HG03460 (cell line): ENCODE measurements around the gene POU2F3.

Source experiments
- ATAC-seq: cut with Tn5 transposase; IDR thresholded peaks from one replicate; pipeline ENCODE4 v1.9.1; 2021; ENCODE audit not compliant: unreplicated experiment

The POU2F3 gene

GRCh38 chr11:120226242-120226641 lies 13.7 kb upstream of the POU2F3 start:
- ATAC-seq: no peak

GRCh38 chr11:120226714-120227113 lies 13.2 kb upstream of the POU2F3 start:
- ATAC-seq: no peak

- ATAC-seq: no peak
Measured at GRCh38 chr11:120227228-120227852, 12.6 kb upstream of the POU2F3 start.

- ATAC-seq: no peak
Measured at GRCh38 chr11:120228794-120229384, 11.1 kb upstream of the POU2F3 start.

- no peak for ATAC-seq
Measured at GRCh38 chr11:120229451-120230424, 10.2 kb upstream of the POU2F3 start.

- no peak for ATAC-seq
Measured at GRCh38 chr11:120230433-120231071, 9.4 kb upstream of the POU2F3 start.

GRCh38 chr11:120231963-120232362 lies 8.0 kb upstream of the POU2F3 start:
- no peak for ATAC-seq

- no peak for ATAC-seq
Measured at GRCh38 chr11:120233207-120233803, 6.6 kb upstream of the POU2F3 start.

- ATAC-seq: no peak
Measured at GRCh38 chr11:120235024-120235628, 4.8 kb upstream of the POU2F3 start.

- no peak for ATAC-seq
Measured at GRCh38 chr11:120236169-120237107, 3.5 kb upstream of the POU2F3 start.

- no peak for ATAC-seq
Measured at GRCh38 chr11:120238968-120239620, 846 bp upstream of the POU2F3 start.

- no peak for ATAC-seq
Measured at GRCh38 chr11:120240866-120241265, 926 bp downstream of the POU2F3 start.

- ATAC-seq: no peak
Measured at GRCh38 chr11:120241277-120241676, 1.3 kb downstream of the POU2F3 start.

GRCh38 chr11:120243221-120243620 lies 3.3 kb downstream of the POU2F3 start:
- no peak for ATAC-seq

GRCh38 chr11:120244476-120245365 lies 4.8 kb downstream of the POU2F3 start:
- ATAC-seq: no peak

- ATAC-seq: no peak
Measured at GRCh38 chr11:120245434-120245833, 5.5 kb downstream of the POU2F3 start.

- peak; percentile 76 for ATAC-seq
Measured at GRCh38 chr11:120248551-120249278, 8.8 kb downstream of the POU2F3 start.
